Spleen (tissue), 7 donors: ENCODE results near the gene RNFT2.
A peak's percentile ranks its signal among the peaks of the same experiment; 100 is the strongest.

Source experiments
- CTCF ChIP-seq, 11 experiments: fragments of 200-600 bp in 7 of 11; fragments of 450-650 bp in 4 of 11; sonication (generic) in 4 of 11; IDR thresholded peaks in 8 of 11; conservative IDR thresholded peaks in 3 of 11; 1 replicate in 7 of 11; 2 replicates in 4 of 11; pipeline versions ENCODE4 v1.4.0 to v1.8.0; 2016 to 2021; ENCODE audit warnings: antibody characterized with exemption in 11 of 11, inconsistent platforms in 4 of 11, mild to moderate bottlenecking in 1 of 11
- POLR2A ChIP-seq, 3 donors: fragments of 450-650 bp; IDR thresholded peaks; one replicate each; pipeline ENCODE4 v1.5.1; 2017; ENCODE audit warnings: antibody characterized with exemption in 3 of 3, mild to moderate bottlenecking in 1 of 3
- POLR2AphosphoS5 ChIP-seq, 3 donors: sonication (generic); formaldehyde crosslinking; IDR thresholded peaks; one replicate each; pipeline ENCODE4 v1.5.1; 2017; ENCODE audit warnings: antibody characterized with exemption in 3 of 3
- donor health status: DM: no; HTN: no; CAD: no; lungs with moderate emphysema.
- donor health status: DM: no; HTN: no; CAD: no.
- donor health status: DM: no; HTN: no; CAD: no.

GRCh38 chr12:116737774-116738657 lies at the start of gene RNFT2, which contains the start of gene SPRING1:
- TF ChIP-seq CTCF (IDR thresholded peaks at IDR 0.05 in 8 of 11, conservative IDR thresholded peaks at IDR 0.05 in 3 of 11) (peak in 3 of 11 experiments; percentile 7 to 27 (median 24)), POLR2A (IDR thresholded peaks at IDR 0.05) (peak in 1 of 3 donors; percentile 27), POLR2AphosphoS5 (IDR thresholded peaks at IDR 0.05) (peak in 2 of 3 donors; percentile 90 to 92)
